Lower lobe of right lung (tissue), 2 donors: ENCODE results near the gene TBL1X. TPM values are rescaled to one million over a fixed set of nuclear protein-coding genes. Genes with fewer than 3 reads are reported as not detected.

Experiments used
- ATAC-seq, 2 donors: fragments of 200-7000 bp; cut with Tn5 transposase; one replicate each; pipeline ENCODE4 v1.9.1; 2020 to 2022; ENCODE audit warnings: mild to moderate bottlenecking in 2 of 2, moderate library complexity in 2 of 2
- DNase-seq: peaks from one replicate; pipeline ENCODE4 v3.0.0-alpha.2; 2020
- H3K27ac ChIP-seq: fragments of 200-600 bp; one replicate; pipeline ENCODE4 v1.8.0; 2022
- H3K27me3 ChIP-seq: fragments of 200-600 bp; one replicate; pipeline ENCODE4 v1.8.0; 2022; ENCODE audit warnings: low read depth
- H3K36me3 ChIP-seq: fragments of 200-600 bp; one replicate; pipeline ENCODE4 v1.8.0; 2022; ENCODE audit warnings: mild to moderate bottlenecking
- H3K4me1 ChIP-seq: fragments of 200-600 bp; one replicate; pipeline ENCODE4 v1.8.0; 2022
- H3K4me3 ChIP-seq: fragments of 200-600 bp; one replicate; pipeline ENCODE4 v1.8.0; 2022; ENCODE audit warnings: mild to moderate bottlenecking
- H3K9me3 ChIP-seq: fragments of 200-600 bp; one replicate; pipeline ENCODE4 v1.8.0; 2022
- CTCF ChIP-seq: fragments of 200-600 bp; IDR thresholded peaks from one replicate; pipeline ENCODE4 v1.8.0; 2022; ENCODE audit warnings: antibody characterized with exemption, mild to moderate bottlenecking
- intact Hi-C: fragments of 100-400 bp; cut with DNase I; formaldehyde crosslinking; loops from one replicate; pipeline ENCODE4 v1.11.0; 2022
- total RNA-seq: library from RNA; stranded (reverse); fragmentation: NEBNext Ultra II Directional; extraction: Animal tissue kit (Norgen Biotek cat#: 25700); gene quantifications from one replicate; pipeline ENCODE4 v1.2.1, GENCODE V29; 2021
- donor health status: DM: no; HTN: yes; CAD: no; lungs with severe emphysema.

TBL1X gene
- total RNA-seq, 1 donor from 2014 or later = 21.4 TPM

GRCh38 chrX:9462456-9462855, 2.4 kb upstream of the TBL1X start:
- no peak for ATAC-seq
- intact Hi-C loops = no loop called here

GRCh38 chrX:9465380-9466123, 694 bp downstream of the TBL1X start:
- H3K36me3 ChIP-seq = no peaks in the 10 kb centered on the region
- no peak for TF ChIP-seq CTCF
- peak; percentile 51 for DNase-seq
- peak overlapping the region; percentile 74 for H3K27ac ChIP-seq
- peak; percentile 18 to 20 for ATAC-seq
- H3K27me3 ChIP-seq = no peaks in the 10 kb centered on the region
- H3K9me3 ChIP-seq = no peaks in the 10 kb centered on the region
- H3K4me1 ChIP-seq = peaks cover 25% of the 10 kb centered on the region
- peak overlapping the region; percentile 66 for H3K4me3 ChIP-seq
- intact Hi-C loops = no loop called here

More at GRCh38 chrX:9462456-9462855, 2.4 kb upstream of the TBL1X start:
- H3K4me3 ChIP-seq = no peak overlapping the region
- no peaks in the 10 kb centered on the region for H3K27me3 ChIP-seq
- TF ChIP-seq CTCF = no peak
- H3K27ac ChIP-seq = no peak overlapping the region
- H3K36me3 ChIP-seq = no peaks in the 10 kb centered on the region
- no peaks in the 10 kb centered on the region for H3K9me3 ChIP-seq
- peaks cover 25% of the 10 kb centered on the region for H3K4me1 ChIP-seq
- no peak for DNase-seq

- Histone ChIP-seq H3K9me3 (no peaks in the 10 kb centered on the region), H3K36me3 (no peaks in the 10 kb centered on the region), H3K27ac (peak overlapping the region; percentile 74), H3K4me3 (peak overlapping the region; percentile 66), H3K4me1 (peaks cover 25% of the 10 kb centered on the region), H3K27me3 (no peaks in the 10 kb centered on the region)
- ATAC-seq (peak; percentile 39 to 46), DNase-seq (peak; percentile 64)
- intact Hi-C loops = no loop called here
- no peak for TF ChIP-seq CTCF
These were observed 1.3 kb downstream of the TBL1X start for GRCh38 chrX:9466124-9466495.

- H3K4me3 ChIP-seq = peak overlapping the region; percentile 66
- H3K36me3 ChIP-seq = no peaks in the 10 kb centered on the region
- no peaks in the 10 kb centered on the region for H3K27me3 ChIP-seq
- TF ChIP-seq CTCF = no peak
- intact Hi-C loops = no loop called here
- no peak overlapping the region for H3K27ac ChIP-seq
- no peak for ATAC-seq
- no peak for DNase-seq
- no peaks in the 10 kb centered on the region for H3K9me3 ChIP-seq
- peaks cover 25% of the 10 kb centered on the region for H3K4me1 ChIP-seq
These were observed 1.9 kb downstream of the TBL1X start for GRCh38 chrX:9466736-9467135.

GRCh38 chrX:9467146-9467545, 2.3 kb downstream of the TBL1X start:
- H3K4me3 ChIP-seq = no peak overlapping the region
- DNase-seq (no peak), ATAC-seq (no peak)
- intact Hi-C loops = no loop called here
- TF ChIP-seq CTCF = no peak
- no peaks in the 10 kb centered on the region for H3K9me3 ChIP-seq
- peaks cover 25% of the 10 kb centered on the region for H3K4me1 ChIP-seq
- H3K27me3 ChIP-seq = no peaks in the 10 kb centered on the region
- H3K36me3 ChIP-seq = no peaks in the 10 kb centered on the region
- no peak overlapping the region for H3K27ac ChIP-seq
